ENCODE measurements around the gene ACE2. TPM values are rescaled to one million over a fixed set of nuclear protein-coding genes. Genes with fewer than 3 reads are reported as not detected.

ACE2 gene
- total RNA-seq, 2 experiments from 2014 or later: not detected

GRCh38 chrX:15602761-15603160, 2.0 kb upstream of the ACE2 start:
- no peak for TF ChIP-seq CTCF (conservative IDR thresholded peaks at IDR 0.05; ENCODE audit: low read length)
- TF ChIP-seq EZH2phosphoT487 (IDR thresholded peaks at IDR 0.05; ENCODE audit: borderline replicate concordance, low read depth, low read length): no peak
- H3K27ac ChIP-seq (ENCODE audit: low read depth, low read length, poor library complexity, severe bottlenecking): no peak overlapping the region
- H3K9me3 ChIP-seq (ENCODE audit: low read length): no peaks in the 10 kb centered on the region
- no peaks in the 10 kb centered on the region for H4K20me1 ChIP-seq (ENCODE audit: insufficient read depth, low read length)
- no peak for DNase-seq (ENCODE audit: low spot score)
- no peaks in the 10 kb centered on the region for H3K9me2 ChIP-seq (ENCODE audit: insufficient read depth, low read length)
- intact Hi-C loops (cut with micrococcal nuclease; ENCODE audit: unreplicated experiment): no loop called here
- H3K36me3 ChIP-seq (ENCODE audit: insufficient read depth, low read length): no peaks in the 10 kb centered on the region
- CTCF ChIA-PET (ENCODE audit: unreplicated experiment): no interaction called here
- no peak overlapping the region for H3K4me3 ChIP-seq (ENCODE audit: low read depth, low read length, poor library complexity, severe bottlenecking)
- POLR2A ChIA-PET: no interaction called here
- no peaks in the 10 kb centered on the region for H3K79me2 ChIP-seq (ENCODE audit: insufficient read depth, low read depth, low read length)
- no peaks in the 10 kb centered on the region for H3K4me1 ChIP-seq (ENCODE audit: insufficient read depth, low read length, poor library complexity, severe bottlenecking)
- no peak overlapping the region for H2AFZ ChIP-seq (ENCODE audit: low read length)
- no peak overlapping the region for H3K4me2 ChIP-seq (ENCODE audit: low read length)
- BruUV-seq (replicated peaks): no TSS peak

- no peaks in the 10 kb centered on the region for H3K36me3 ChIP-seq (ENCODE audit: insufficient read depth, low read length)
- H3K4me2 ChIP-seq (ENCODE audit: low read length): no peak overlapping the region
- POLR2A ChIA-PET: interaction anchor here (0.5 to 0.6 kb wide), 3 partner anchors 556 to 1281 kb away, joined by 3 read pairs; no protein-coding TSS in a partner anchor
- no peaks in the 10 kb centered on the region for H3K9me3 ChIP-seq (ENCODE audit: low read length)
- intact Hi-C loops (cut with micrococcal nuclease; ENCODE audit: unreplicated experiment): no loop called here
- no peak overlapping the region for H3K4me3 ChIP-seq (ENCODE audit: low read depth, low read length, poor library complexity, severe bottlenecking)
- H4K20me1 ChIP-seq (ENCODE audit: insufficient read depth, low read length): no peaks in the 10 kb centered on the region
- H2AFZ ChIP-seq (ENCODE audit: low read length): no peak overlapping the region
- TF ChIP-seq EZH2phosphoT487 (IDR thresholded peaks at IDR 0.05; ENCODE audit: borderline replicate concordance, low read depth, low read length) (no peak), CTCF (conservative IDR thresholded peaks at IDR 0.05; ENCODE audit: low read length) (no peak)
- no peaks in the 10 kb centered on the region for H3K4me1 ChIP-seq (ENCODE audit: insufficient read depth, low read length, poor library complexity, severe bottlenecking)
- DNase-seq (ENCODE audit: low spot score): no peak
- H3K9me2 ChIP-seq (ENCODE audit: insufficient read depth, low read length): no peaks in the 10 kb centered on the region
- H3K79me2 ChIP-seq (ENCODE audit: insufficient read depth, low read depth, low read length): no peaks in the 10 kb centered on the region
- no TSS peak for BruUV-seq (replicated peaks)
- no peak overlapping the region for H3K27ac ChIP-seq (ENCODE audit: low read depth, low read length, poor library complexity, severe bottlenecking)
- CTCF ChIA-PET (ENCODE audit: unreplicated experiment): no interaction called here
Measured at GRCh38 chrX:15601932-15602331, 1.2 kb upstream of the ACE2 start.

GRCh38 chrX:15600049-15600448, 711 bp downstream of the ACE2 start:
- Histone ChIP-seq H3K27ac (ENCODE audit: low read depth, low read length, poor library complexity, severe bottlenecking) (no peak overlapping the region), H3K36me3 (ENCODE audit: insufficient read depth, low read length) (no peaks in the 10 kb centered on the region), H2AFZ (ENCODE audit: low read length) (no peak overlapping the region), H3K4me3 (ENCODE audit: low read depth, low read length, poor library complexity, severe bottlenecking) (no peak overlapping the region), H3K4me2 (ENCODE audit: low read length) (no peak overlapping the region), H4K20me1 (ENCODE audit: insufficient read depth, low read length) (no peaks in the 10 kb centered on the region), H3K4me1 (ENCODE audit: insufficient read depth, low read length, poor library complexity, severe bottlenecking) (no peaks in the 10 kb centered on the region), H3K79me2 (ENCODE audit: insufficient read depth, low read depth, low read length) (no peaks in the 10 kb centered on the region), H3K9me2 (ENCODE audit: insufficient read depth, low read length) (no peaks in the 10 kb centered on the region), H3K9me3 (ENCODE audit: low read length) (no peaks in the 10 kb centered on the region)
- intact Hi-C loops (cut with micrococcal nuclease; ENCODE audit: unreplicated experiment): no loop called here
- ChIA-PET POLR2A (interaction anchor here (0.7 kb wide), 1 partner anchor 103 kb away, joined by 3 read pairs; no protein-coding TSS in a partner anchor), CTCF (ENCODE audit: unreplicated experiment) (no interaction called here)
- no peak for DNase-seq (ENCODE audit: low spot score)
- no TSS peak for BruUV-seq (replicated peaks)
- TF ChIP-seq CTCF (conservative IDR thresholded peaks at IDR 0.05; ENCODE audit: low read length) (no peak), EZH2phosphoT487 (IDR thresholded peaks at IDR 0.05; ENCODE audit: borderline replicate concordance, low read depth, low read length) (no peak)

Measured in OCI-LY7 (cell line).